K562 (cell line): Measurements from ENCODE around the gene PRDM12. TPM values are rescaled to one million over a fixed set of nuclear protein-coding genes. Genes with fewer than 3 reads are reported as not detected.

Experiments
- ATAC-seq: fragments of 200-7000 bp; cut with Tn5 transposase; 3 replicates; pipeline ENCODE4 v1.9.1; 2020; ENCODE audit warnings: moderate library complexity
- BruUV-seq: library from RNA; stranded (reverse); fragments of 400-500 nt; replicated peaks from 2 replicates; lab custom pipeline; 2021; lab: Mats Ljungman, UMichigan
- CTCF ChIA-PET: fragments of 300-600 bp; formaldehyde crosslinking; extraction: SDS; loops from one replicate; lab custom pipeline; 2021; ENCODE audit warnings: low intra/inter-chr PET ratio; lab: Yijun Ruan, JAX
- POLR2A ChIA-PET: fragments of 300-600, 350-650 bp; sonication (Branson Sonifier 250); formaldehyde crosslinking; extraction: SDS; loops from one replicate; lab custom pipeline; 2021; ENCODE audit warnings: antibody characterized with exemption, inconsistent platforms; lab: Yijun Ruan, JAX
- DNase-seq, 4 experiments: peaks; one replicate each; pipeline versions ENCODE4 v3.0.0 to v3.0.0-alpha.2; 2011 to 2018; ENCODE audit warnings: low spot score in 3 of 4, mixed read lengths in 3 of 4; ENCODE audit errors: extremely low read depth in 1 of 4
- FAIRE-seq: peaks from 2 replicates; lab custom pipeline; 2011; peaks lifted over from hg19 to GRCh38; lab: Jason Lieb, UNC
- H2AFZ ChIP-seq: 2 replicates; pipeline ENCODE4 v1.6.0; 2011; ENCODE audit warnings: low read depth, low read length, control low read depth, inconsistent platforms
- H3K27ac ChIP-seq: fragments of 200-600 bp; 3 replicates; pipeline ENCODE4 v1.8.0; 2011; ENCODE audit warnings: low read depth, mild to moderate bottlenecking, control low read depth, inconsistent platforms, low read length, moderate library complexity, mixed read lengths; ENCODE audit errors: extremely low read depth
- H3K27me3 ChIP-seq, 2 experiments: fragments of 300-600 bp in 1 of 2; 2 replicates in 1 of 2; 3 replicates in 1 of 2; pipeline versions ENCODE4 v1.6.0 to v1.8.0; 2011; ENCODE audit warnings: inconsistent platforms in 2 of 2, low read length in 2 of 2, mild to moderate bottlenecking in 1 of 2, mixed read lengths in 1 of 2, moderate library complexity in 1 of 2; ENCODE audit not compliant: control insufficient read depth in 2 of 2, insufficient read depth in 2 of 2
- H3K36me3 ChIP-seq: fragments of 300-600 bp; 3 replicates; pipeline ENCODE4 v1.8.0; 2011; ENCODE audit warnings: mild to moderate bottlenecking, low read length, inconsistent platforms; ENCODE audit not compliant: control insufficient read depth, insufficient read depth
- H3K4me1 ChIP-seq, 2 experiments: fragments of 200-600 bp in 1 of 2; replicated peaks in 1 of 2; 2 replicates in 1 of 2; 3 replicates in 1 of 2; pipeline versions ENCODE4 v1.5.1 to v1.8.0; 2011; ENCODE audit warnings: inconsistent platforms in 2 of 2, low read length in 2 of 2, mild to moderate bottlenecking in 1 of 2, mixed read lengths in 1 of 2, moderate library complexity in 1 of 2; ENCODE audit not compliant: control insufficient read depth in 2 of 2, insufficient read depth in 2 of 2
- H3K4me2 ChIP-seq: 2 replicates; pipeline ENCODE4 v1.6.1; 2011; ENCODE audit warnings: low read length, control low read depth, inconsistent platforms, mixed read lengths; ENCODE audit not compliant: insufficient read depth
- H3K4me3 ChIP-seq: fragments of 200-600 bp; sonication (generic), shearing (Covaris generic); 2 replicates; pipeline ENCODE4 v1.5.1; 2016; ENCODE audit warnings: control low read depth, inconsistent platforms
- H3K79me2 ChIP-seq: fragments of 200-600 bp; 3 replicates; pipeline ENCODE4 v1.8.0; 2011; ENCODE audit warnings: low read length, inconsistent platforms; ENCODE audit not compliant: control insufficient read depth, insufficient read depth
- H3K9ac ChIP-seq, 2 experiments: 2 replicates each; pipeline versions ENCODE4 v1.6.0 to v1.6.1; 2011; ENCODE audit warnings: low read depth in 2 of 2, low read length in 2 of 2, control low read depth in 1 of 2, inconsistent platforms in 1 of 2, mild to moderate bottlenecking in 1 of 2, mixed read lengths in 1 of 2; ENCODE audit not compliant: insufficient read depth in 1 of 2
- H3K9me1 ChIP-seq: one replicate; pipeline ENCODE4 v1.6.0; 2011; ENCODE audit warnings: inconsistent platforms, mild to moderate bottlenecking, low read length, moderate library complexity; ENCODE audit not compliant: control insufficient read depth, insufficient read depth
- H3K9me3 ChIP-seq: replicated peaks from 2 replicates; pipeline ENCODE4 v1.5.1; 2011; ENCODE audit warnings: low read depth, low read length, inconsistent platforms; ENCODE audit not compliant: control insufficient read depth, insufficient read depth
- H4K20me1 ChIP-seq: replicated peaks from 2 replicates; pipeline ENCODE4 v1.6.1; 2011; ENCODE audit warnings: low read length, inconsistent platforms, mixed read lengths; ENCODE audit not compliant: control insufficient read depth, insufficient read depth
- CHCHD3 ChIP-seq: fragments of 250-450 bp; sonication (Bioruptor Pico); IDR thresholded peaks from 2 replicates; pipeline ENCODE4 v2.1.2; 2022; ENCODE audit warnings: mild to moderate bottlenecking
- FOXP1 ChIP-seq: sonication (generic); formaldehyde crosslinking; IDR thresholded peaks from 2 replicates; pipeline ENCODE4 v1.8.0; 2022; ENCODE audit warnings: mild to moderate bottlenecking, missing genetic modification reagents
- HDGF ChIP-seq: fragments of 450-650 bp; IDR thresholded peaks from 2 replicates; pipeline ENCODE4 v1.6.1; 2016
- HMGN3 ChIP-seq: IDR thresholded peaks from 2 replicates; pipeline ENCODE4 v1.6.1; 2011; ENCODE audit warnings: borderline replicate concordance, low read depth, mild to moderate bottlenecking, mixed read lengths, low read length; ENCODE audit not compliant: insufficient read length; ENCODE audit errors: extremely low read depth
- MEF2D ChIP-seq: conservative IDR thresholded peaks from 2 replicates; pipeline ENCODE4 v1.6.1; 2016; ENCODE audit warnings: low read depth, missing genetic modification characterization, missing compliant biosample characterization
- MXI1 ChIP-seq: IDR thresholded peaks from 2 replicates; pipeline ENCODE4 v1.6.1; 2011; ENCODE audit warnings: low read depth, mild to moderate bottlenecking, improper control_type of control experiment, low read length
- NR4A1 ChIP-seq, 2 experiments: fragments of 250-450 bp in 1 of 2; fragments of 450-650 bp in 1 of 2; sonication (Bioruptor Pico) in 1 of 2; IDR thresholded peaks; 2 replicates each; pipeline versions ENCODE4 v1.4.0 to v1.6.1; 2016 to 2020; ENCODE audit warnings: mild to moderate bottlenecking in 2 of 2, missing compliant biosample characterization in 1 of 2, missing genetic modification characterization in 1 of 2, moderate library complexity in 1 of 2
- POLR2G ChIP-seq: fragments of 200-400 bp; formaldehyde crosslinking; IDR thresholded peaks from 2 replicates; pipeline ENCODE4 v1.6.1; 2017; ENCODE audit warnings: low read depth, mild to moderate bottlenecking, antibody characterized with exemption, low read length, moderate library complexity
- WGBS: fragments of 100-300 bp; shearing (Covaris generic); methylation state at CpG from one replicate; pipeline ENCODE4 v1.1.6; 2016; ENCODE audit warnings: low coverage, mixed read lengths; ENCODE audit not compliant: insufficient coverage; ENCODE audit errors: missing lambda C conversion rate; 5-methylcytosine and 5-hydroxymethylcytosine counted together
- in situ Hi-C: fragments of 300-500 bp; cut with MboI; formaldehyde crosslinking; loops from 4 replicates; pipeline ENCODE4 v1.15.0; 2018; ENCODE audit warnings: inconsistent platforms, mixed read lengths
- intact Hi-C: fragments of 100-400 bp; cut with micrococcal nuclease; formaldehyde crosslinking; loops from 2 replicates; pipeline ENCODE4 v1.14.2; 2022
- polyA plus RNA-seq, 8 experiments: library from polyadenylated mRNA; depleted of rRNA in 4 of 8; stranded (reverse) in 5 of 8; unstranded in 3 of 8; fragments of >200 nt; fragmentation: Nextera tagmentation in 2 of 8; fragmentation: Illumina TruSeq in 1 of 8; extraction: Ambion mirVana in 2 of 8; extraction: Trizol in 1 of 8; gene quantifications; 2 replicates each; pipeline versions ENCODE4 v1.2.1 to v1.2.3, GENCODE V29; 2011 to 2014; ENCODE audit warnings: inconsistent platforms in 1 of 8, missing spikeins in 1 of 8
- total RNA-seq, 7 experiments: library from RNA; depleted of rRNA in 6 of 7; stranded (reverse); fragments of >200 nt in 6 of 7; fragmentation: Illumina TruSeq in 2 of 7; extraction: Trizol in 2 of 7; gene quantifications; 2 replicates each; pipeline versions ENCODE4 v1.2.1 to v1.2.3, GENCODE V29; 2011 to 2021; ENCODE audit warnings: low replicate concordance in 1 of 7

PRDM12 gene
- total and polyA plus RNA-seq, 9 of the 15 experiments (the other 6 are each of a cell fraction or from before 2014, with no cell fraction given): 0.04 to 0.22 (median 0.07) TPM; not detected in 3

GRCh38 chr9:130632081-130632710, 32.2 kb upstream of the PRDM12 start:
- H2AFZ ChIP-seq: no peak overlapping the region
- no peaks in the 10 kb centered on the region; the same call in 1 of the 2 replicates for H4K20me1 ChIP-seq
- POLR2A ChIA-PET: no interaction called here
- H3K4me1 ChIP-seq: no peaks in the 10 kb centered on the region
- no peak overlapping the region; a peak in 1 of 4 replicates for H3K9ac ChIP-seq
- no peaks in the 10 kb centered on the region for H3K79me2 ChIP-seq
- 93% methylated on average over 12 of the region's 13 CpGs for WGBS
- intact Hi-C loops: no loop called here
- no peaks in the 10 kb centered on the region for H3K27me3 ChIP-seq
- no peak for TF ChIP-seq FOXP1 (CRISPR knock-in tag)
- peak; percentile 33; the same call in 1 of the 2 replicates for TF ChIP-seq POLR2G
- TF ChIP-seq, all 486 proteins: peak for 1
- H3K9me3 ChIP-seq: no peaks in the 10 kb centered on the region
- no peak for DNase-seq
- no peaks in the 10 kb centered on the region for H3K9me1 ChIP-seq
- no peak for ATAC-seq
- in situ Hi-C loops: no loop called here
- no peak for FAIRE-seq
- no peak overlapping the region for H3K27ac ChIP-seq
- H3K4me3 ChIP-seq: no peak overlapping the region
- BruUV-seq: no TSS peak
- CTCF ChIA-PET: no interaction called here
- H3K36me3 ChIP-seq: peaks cover 93% of the 10 kb centered on the region; the same call in 2 of the 3 replicates
- H3K4me2 ChIP-seq: no peak overlapping the region

- in situ Hi-C loops: no loop called here
- Histone ChIP-seq H3K4me3 (no peak overlapping the region), H3K36me3 (peaks cover 90% of the 10 kb centered on the region; the same call in 2 of the 3 replicates), H3K9me1 (no peaks in the 10 kb centered on the region), H3K27ac (no peak overlapping the region), H3K9ac (no peak overlapping the region), H4K20me1 (no peaks in the 10 kb centered on the region; the same call in 1 of the 2 replicates), H3K4me1 (no peaks in the 10 kb centered on the region), H3K4me2 (no peak overlapping the region), H2AFZ (no peak overlapping the region), H3K27me3 (no peaks in the 10 kb centered on the region), H3K9me3 (no peaks in the 10 kb centered on the region), H3K79me2 (no peaks in the 10 kb centered on the region)
- no peak for DNase-seq
- TF ChIP-seq HMGN3 (no peak), HDGF (no peak), MXI1 (no peak), MEF2D (no peak), NR4A1 (CRISPR knock-in tag; IDR thresholded peaks at IDR 0.05) (no peak), NR4A1 (tag; IDR thresholded peaks at IDR 0.05) (no peak), CHCHD3 (CRISPR knock-in tag) (no peak)
- ChIA-PET POLR2A (interaction anchor here (0.6 kb wide), 1 partner anchor 808 kb away, joined by 4 read pairs; no protein-coding TSS in a partner anchor), CTCF (no interaction called here)
- ATAC-seq: no peak
- intact Hi-C loops: no loop called here
- FAIRE-seq: no peak
- no TSS peak for BruUV-seq
- 93% methylated on average over 7 of the region's 7 CpGs for WGBS
These were observed 31.6 kb upstream of the PRDM12 start for GRCh38 chr9:130632841-130633240.
